ENCODE measurements around the gene HDX. TPM values are rescaled to one million over a fixed set of nuclear protein-coding genes. Genes with fewer than 3 reads are reported as not detected.

HDX gene
- total RNA-seq, 2 donors from 2014 or later: 7.2 to 7.9 TPM

DNA sequence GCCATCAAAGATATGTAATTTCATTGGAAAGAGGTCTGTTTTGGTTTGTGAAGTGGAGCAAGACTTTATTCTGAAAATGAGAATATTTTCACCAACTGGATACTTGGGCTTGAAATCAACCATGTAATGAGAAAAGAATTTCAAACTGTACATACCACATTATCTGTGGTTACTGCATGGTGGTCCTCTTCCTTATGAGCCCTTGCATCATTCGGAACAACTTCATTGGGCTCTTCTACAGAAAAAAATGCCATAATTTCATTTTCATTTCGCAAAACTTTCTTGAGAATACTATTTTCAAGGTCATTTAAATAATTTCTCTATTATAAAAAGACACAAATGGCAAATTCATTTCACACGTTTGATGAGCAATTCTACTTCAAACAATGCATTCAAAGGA is 165.6 kb downstream of the HDX start:
- H3K4me3 Mint-ChIP-seq: no peak overlapping the region
- TF ChIP-seq, protein P1, sequence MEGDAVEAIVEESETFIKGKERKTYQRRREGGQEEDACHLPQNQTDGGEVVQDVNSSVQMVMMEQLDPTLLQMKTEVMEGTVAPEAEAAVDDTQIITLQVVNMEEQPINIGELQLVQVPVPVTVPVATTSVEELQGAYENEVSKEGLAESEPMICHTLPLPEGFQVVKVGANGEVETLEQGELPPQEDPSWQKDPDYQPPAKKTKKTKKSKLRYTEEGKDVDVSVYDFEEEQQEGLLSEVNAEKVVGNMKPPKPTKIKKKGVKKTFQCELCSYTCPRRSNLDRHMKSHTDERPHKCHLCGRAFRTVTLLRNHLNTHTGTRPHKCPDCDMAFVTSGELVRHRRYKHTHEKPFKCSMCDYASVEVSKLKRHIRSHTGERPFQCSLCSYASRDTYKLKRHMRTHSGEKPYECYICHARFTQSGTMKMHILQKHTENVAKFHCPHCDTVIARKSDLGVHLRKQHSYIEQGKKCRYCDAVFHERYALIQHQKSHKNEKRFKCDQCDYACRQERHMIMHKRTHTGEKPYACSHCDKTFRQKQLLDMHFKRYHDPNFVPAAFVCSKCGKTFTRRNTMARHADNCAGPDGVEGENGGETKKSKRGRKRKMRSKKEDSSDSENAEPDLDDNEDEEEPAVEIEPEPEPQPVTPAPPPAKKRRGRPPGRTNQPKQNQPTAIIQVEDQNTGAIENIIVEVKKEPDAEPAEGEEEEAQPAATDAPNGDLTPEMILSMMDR (conservative IDR thresholded peaks at IDR 0.05): no peak
- H3K9me3 ChIP-seq (ENCODE audit: control insufficient read depth, low read length): no peaks in the 10 kb centered on the region
- no peaks in the 10 kb centered on the region for H3K4me1 ChIP-seq (ENCODE audit: control insufficient read depth, insufficient read depth, low read length)
- no peaks in the 10 kb centered on the region for H3K27me3 ChIP-seq (ENCODE audit: control insufficient read depth, insufficient read depth, low read length, poor library complexity, severe bottlenecking)
- no peaks in the 10 kb centered on the region for H3K36me3 ChIP-seq (ENCODE audit: control insufficient read depth, insufficient read depth, low read length)
- 86 to 98% methylated on average over 1 to 3 of the region's 3 CpGs for WGBS, 2 experiments (ENCODE audit: insufficient coverage in 1 of 2, insufficient read length in 1 of 2)
- no peak overlapping the region for H3K27ac ChIP-seq (ENCODE audit: low read depth, low read length)
- H3K9me3 Mint-ChIP-seq: peaks cover 23% of the 10 kb centered on the region
- H3K9ac ChIP-seq (ENCODE audit: extremely low read depth, low read length, poor library complexity, severe bottlenecking): no peak overlapping the region
- H3K4me1 Mint-ChIP-seq: no peaks in the 10 kb centered on the region
- DNase-seq: no peak
- no peak overlapping the region for H3K27ac Mint-ChIP-seq
- no peak overlapping the region for H3K4me3 ChIP-seq (ENCODE audit: low read length)
- no peaks in the 10 kb centered on the region for H3K27me3 Mint-ChIP-seq (ENCODE audit: insufficient read depth)
- H3K36me3 Mint-ChIP-seq (ENCODE audit: low read depth): no peaks in the 10 kb centered on the region

DNA sequence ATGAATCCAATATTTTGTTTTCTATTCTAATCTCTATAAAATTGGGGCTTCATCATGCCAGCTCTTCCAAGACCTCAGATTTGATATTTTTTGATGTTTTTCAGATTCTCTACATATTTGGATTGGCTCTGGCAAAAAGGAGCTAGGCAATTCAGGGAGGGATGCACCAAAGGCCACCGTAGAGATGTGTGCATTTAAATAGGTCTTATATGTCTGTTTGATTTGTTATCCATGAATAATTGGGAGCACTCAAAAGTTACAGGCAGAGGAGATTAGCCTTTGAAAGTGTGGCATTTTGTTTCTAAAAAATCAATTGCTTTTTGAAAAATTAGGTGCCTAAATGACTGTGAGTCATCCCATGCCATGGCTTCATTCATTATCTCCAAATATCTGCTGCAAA is 167.1 kb downstream of the HDX start:
- H3K36me3 ChIP-seq (ENCODE audit: control insufficient read depth, insufficient read depth, low read length): no peaks in the 10 kb centered on the region
- H3K4me1 Mint-ChIP-seq: no peaks in the 10 kb centered on the region
- H3K36me3 Mint-ChIP-seq (ENCODE audit: low read depth): no peaks in the 10 kb centered on the region
- no peak overlapping the region for H3K9ac ChIP-seq (ENCODE audit: extremely low read depth, low read length, poor library complexity, severe bottlenecking)
- no peak overlapping the region for H3K27ac ChIP-seq (ENCODE audit: low read depth, low read length)
- H3K9me3 Mint-ChIP-seq: peaks cover 15% of the 10 kb centered on the region
- no peak for DNase-seq
- no peaks in the 10 kb centered on the region for H3K27me3 Mint-ChIP-seq (ENCODE audit: insufficient read depth)
- TF ChIP-seq, protein P1 (conservative IDR thresholded peaks at IDR 0.05): no peak
- no peaks in the 10 kb centered on the region for H3K9me3 ChIP-seq (ENCODE audit: control insufficient read depth, low read length)
- no peak overlapping the region for H3K4me3 ChIP-seq (ENCODE audit: low read length)
- H3K4me1 ChIP-seq (ENCODE audit: control insufficient read depth, insufficient read depth, low read length): no peaks in the 10 kb centered on the region
- H3K27ac Mint-ChIP-seq: no peak overlapping the region
- 91% methylated on average over 1 of the region's 1 CpG; no CpG with 5 or more reads in 1 of the 2 experiments for whole genome bisulfite sequencing, 2 experiments (ENCODE audit: insufficient coverage in 1 of 2, insufficient read length in 1 of 2)
- H3K27me3 ChIP-seq (ENCODE audit: control insufficient read depth, insufficient read depth, low read length, poor library complexity, severe bottlenecking): no peaks in the 10 kb centered on the region
- no peak overlapping the region for H3K4me3 Mint-ChIP-seq

DNA sequence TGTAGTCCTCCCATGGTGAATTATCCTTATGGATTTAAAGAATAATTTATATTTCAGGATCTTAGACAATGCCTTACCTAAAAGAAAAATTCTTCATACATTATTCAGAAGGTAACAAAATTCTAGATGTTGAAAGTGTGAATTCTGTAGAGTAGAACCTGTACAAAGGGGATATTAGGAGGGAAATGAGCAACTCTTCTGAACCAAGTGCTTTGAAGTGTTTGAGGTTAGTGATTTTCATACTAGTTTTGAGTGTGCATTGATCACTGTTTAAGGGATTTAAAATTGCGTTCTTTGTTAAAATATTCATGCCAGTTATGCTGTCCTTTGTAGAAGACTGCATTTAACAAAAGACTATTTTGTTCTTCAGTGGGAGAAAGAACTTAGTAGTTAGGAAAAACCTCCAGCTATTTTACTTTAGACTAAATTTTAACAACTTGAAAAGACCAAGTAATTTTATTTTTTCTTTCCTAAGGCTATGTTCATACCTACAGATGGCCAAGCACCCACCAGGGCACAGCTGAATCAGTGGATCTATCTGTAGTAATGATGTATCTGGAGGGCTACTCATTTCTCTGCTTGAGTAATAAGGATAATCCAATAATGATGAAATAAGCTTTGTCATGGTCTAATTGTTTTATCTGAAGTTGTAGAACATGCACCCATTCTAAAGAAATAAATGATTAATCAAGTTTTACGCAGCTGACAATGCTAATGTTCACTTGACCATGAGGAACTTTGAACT is 180.0 kb downstream of the HDX start:
- H3K4me1 ChIP-seq (ENCODE audit: control insufficient read depth, insufficient read depth, low read length): no peaks in the 10 kb centered on the region
- Mint-ChIP-seq H3K27me3 (ENCODE audit: insufficient read depth) (no peaks in the 10 kb centered on the region), H3K4me3 (no peak overlapping the region), H3K27ac (no peak overlapping the region), H3K36me3 (ENCODE audit: low read depth) (no peaks in the 10 kb centered on the region), H3K4me1 (peaks cover 2% of the 10 kb centered on the region), H3K9me3 (peaks cover 19% of the 10 kb centered on the region)
- no peak for DNase-seq
- TF ChIP-seq, protein P1 (conservative IDR thresholded peaks at IDR 0.05): no peak
- no peak overlapping the region for H3K4me3 ChIP-seq (ENCODE audit: low read length)
- no peaks in the 10 kb centered on the region for H3K9me3 ChIP-seq (ENCODE audit: control insufficient read depth, low read length)
- no peaks in the 10 kb centered on the region for H3K36me3 ChIP-seq (ENCODE audit: control insufficient read depth, insufficient read depth, low read length)
- no peak overlapping the region for H3K27ac ChIP-seq (ENCODE audit: low read depth, low read length)
- H3K9ac ChIP-seq (ENCODE audit: extremely low read depth, low read length, poor library complexity, severe bottlenecking): no peak overlapping the region
- H3K27me3 ChIP-seq (ENCODE audit: control insufficient read depth, insufficient read depth, low read length, poor library complexity, severe bottlenecking): no peaks in the 10 kb centered on the region
- WGBS, 2 experiments (ENCODE audit: insufficient coverage in 1 of 2, insufficient read length in 1 of 2): 93% methylated on average over 2 of the region's 2 CpGs; no CpG with 5 or more reads in 1 of the 2 experiments

All from endodermal cell (in vitro differentiated cells).